GM12878 (cell line): ENCODE data around the gene PGC. TPM values are rescaled to one million over a fixed set of nuclear protein-coding genes. Genes with fewer than 3 reads are reported as not detected.

Experiments used
- ATAC-seq: fragments of 200-7000 bp; cut with Tn5 transposase; 3 replicates; pipeline ENCODE4 v1.9.1; 2020; ENCODE audit warnings: mild to moderate bottlenecking, moderate library complexity
- BruUV-seq: library from RNA; stranded (reverse); fragments of 400-500 nt; replicated peaks from 2 replicates; lab custom pipeline; 2021; lab: Mats Ljungman, UMichigan
- CTCF ChIA-PET: fragments of 300-600 bp; sonication (Branson Sonifier 250); formaldehyde crosslinking; extraction: SDS; loops from one replicate; lab custom pipeline; 2021; ENCODE audit warnings: inconsistent platforms; lab: Yijun Ruan, JAX
- POLR2A ChIA-PET: fragments of 350-600 bp; formaldehyde crosslinking; extraction: SDS; loops from one replicate; lab custom pipeline; 2021; ENCODE audit warnings: inconsistent platforms; lab: Charles Lee
- RAD21 ChIA-PET: fragments of 300-600 bp; sonication (Branson Sonifier 250); formaldehyde crosslinking; loops from one replicate; lab custom pipeline; 2023; ENCODE audit warnings: antibody characterized with exemption; ENCODE audit not compliant: unreplicated experiment; lab: Charles Lee
- SMC1A ChIA-PET: fragments of 300-600 bp; sonication (Branson Sonifier 250); formaldehyde crosslinking; loops from one replicate; lab custom pipeline; 2023; ENCODE audit not compliant: unreplicated experiment, uncharacterized antibody; lab: Charles Lee
- DNase-seq: peaks from one replicate; pipeline ENCODE4 v3.0.0-alpha.2; 2011; ENCODE audit warnings: low read depth, low spot score
- FAIRE-seq: peaks from 3 replicates; lab custom pipeline; 2011; peaks lifted over from hg19 to GRCh38; lab: Jason Lieb, UNC
- H2AFZ ChIP-seq: 2 replicates; pipeline ENCODE4 v1.6.0; 2011; ENCODE audit warnings: low read depth, low read length, control low read depth; ENCODE audit not compliant: control insufficient read depth
- H3K27ac ChIP-seq: 2 replicates; pipeline ENCODE4 v1.5.1; 2011; ENCODE audit warnings: control low read depth; ENCODE audit not compliant: control insufficient read depth, insufficient read depth
- H3K27me3 ChIP-seq, 2 experiments: replicated peaks in 1 of 2; 2 replicates each; pipeline versions ENCODE4 v1.6.0 to v1.6.1; 2011; ENCODE audit warnings: low read length in 1 of 2; ENCODE audit not compliant: control insufficient read depth in 2 of 2, insufficient read depth in 2 of 2
- H3K36me3 ChIP-seq, 2 experiments: 2 replicates each; pipeline ENCODE4 v1.5.1; 2011; ENCODE audit warnings: low read length in 1 of 2; ENCODE audit not compliant: control insufficient read depth in 2 of 2, insufficient read depth in 2 of 2
- H3K4me1 ChIP-seq: 2 replicates; pipeline ENCODE4 v1.6.1; 2011; ENCODE audit warnings: mild to moderate bottlenecking, low read length, moderate library complexity, mixed read lengths; ENCODE audit not compliant: control insufficient read depth, insufficient read depth
- H3K4me2 ChIP-seq: 2 replicates; pipeline ENCODE4 v1.6.0; 2011; ENCODE audit warnings: control low read depth; ENCODE audit not compliant: control insufficient read depth, insufficient read depth
- H3K4me3 ChIP-seq: fragments of 200-600 bp; sonication (generic); 2 replicates; pipeline ENCODE4 v1.5.1; 2016
- H3K79me2 ChIP-seq: 2 replicates; pipeline ENCODE4 v1.6.0; 2011; ENCODE audit warnings: low read length; ENCODE audit not compliant: control insufficient read depth, insufficient read depth
- H3K9ac ChIP-seq: 2 replicates; pipeline ENCODE4 v1.8.0; 2011; ENCODE audit warnings: low read length, control low read depth, mixed read lengths; ENCODE audit not compliant: control insufficient read depth, insufficient read depth
- H3K9me3 ChIP-seq: replicated peaks from 3 replicates; pipeline ENCODE4 v1.5.1; 2011; ENCODE audit warnings: mild to moderate bottlenecking, low read length; ENCODE audit not compliant: control insufficient read depth, insufficient read depth
- H4K20me1 ChIP-seq: 2 replicates; pipeline ENCODE4 v1.6.0; 2011; ENCODE audit not compliant: control insufficient read depth, insufficient read depth
- POLR2A ChIP-seq: IDR thresholded peaks from 2 replicates; pipeline ENCODE4 v1.6.1; 2011; ENCODE audit warnings: low read depth, mild to moderate bottlenecking, low read length
- YBX1 ChIP-seq: fragments of 450-650 bp; IDR thresholded peaks from 2 replicates; pipeline ENCODE4 v1.6.1; 2016; ENCODE audit warnings: antibody characterized with exemption
- ZNF687 ChIP-seq: fragments of 450-650 bp; IDR thresholded peaks from 2 replicates; pipeline ENCODE4 v1.6.1; 2017; ENCODE audit warnings: mild to moderate bottlenecking, moderate library complexity
- WGBS: methylation state at CpG from one replicate; pipeline ENCODE4 v1.1.6; 2016; ENCODE audit warnings: low lambda C conversion rate; ENCODE audit not compliant: insufficient replicate concordance, insufficient coverage; ENCODE audit errors: missing lambda C conversion rate; 5-methylcytosine and 5-hydroxymethylcytosine counted together
- in situ Hi-C: fragments of 300-500 bp; cut with MboI; formaldehyde crosslinking; loops from 9 replicates; pipeline ENCODE4 v1.14.3; 2018; ENCODE audit warnings: mixed read lengths
- intact Hi-C: fragments of 100-400 bp; cut with micrococcal nuclease; formaldehyde crosslinking; loops from one replicate; pipeline ENCODE4 v1.14.2; 2022; ENCODE audit not compliant: unreplicated experiment
- polyA plus RNA-seq, 11 experiments: library from polyadenylated mRNA; depleted of rRNA in 4 of 11; unstranded in 6 of 11; stranded (reverse) in 5 of 11; fragments of >200 nt; fragmentation: Nextera tagmentation in 4 of 11; fragmentation: Illumina TruSeq in 1 of 11; extraction: Ambion mirVana in 4 of 11; extraction: Trizol in 1 of 11; gene quantifications; 1 replicate in 1 of 11; 2 replicates in 10 of 11; pipeline versions ENCODE4 v1.2.1 to v1.2.3, GENCODE V29; 2011 to 2016; ENCODE audit warnings: inconsistent platforms in 2 of 11, missing spikeins in 2 of 11, low read depth in 1 of 11
- total RNA-seq, 4 experiments: library from RNA; depleted of rRNA in 3 of 4; stranded (reverse); fragments of >200 nt in 3 of 4; fragmentation: Illumina TruSeq in 1 of 4; extraction: Trizol in 1 of 4; gene quantifications; 2 replicates each; pipeline versions ENCODE4 v1.2.1 to v1.2.3, GENCODE V29; 2013 to 2021

The PGC gene
- total and polyA plus RNA-seq, 10 of the 15 experiments (the other 5 are each of a cell fraction or from before 2014, with no cell fraction given), result 0.26 TPM; not detected in 9

- H2AFZ ChIP-seq, result no peak overlapping the region
- H3K9ac ChIP-seq, result peak overlapping the region; percentile 91
- POLR2A ChIA-PET, result interaction anchor here (2.9 to 13.0 kb wide), 3 partner anchors 11 to 387 kb away, joined by 13 to 293 read pairs (median 210); partner anchors contain the start of gene TFEB
- no peak for TF ChIP-seq YBX1
- TF ChIP-seq POLR2A, result peak; percentile 31
- 0 out of 2 replicates have a peak, but pooled peaks have one; percentile 4 for TF ChIP-seq ZNF687
- TF ChIP-seq, all 136 proteins: peak for 2
- H3K36me3 ChIP-seq, result peaks cover 2 to 10% of the 10 kb centered on the region in 2 experiments; a peak in 3 of 4 replicates
- peaks cover 100% of the 10 kb centered on the region for H3K79me2 ChIP-seq
- CTCF ChIA-PET, result interaction anchor here (2.1 to 6.9 kb wide), 3 partner anchors 12 to 15 kb away, joined by 19 to 84 read pairs (median 43); partner anchors contain the start of gene TFEB
- H3K4me2 ChIP-seq, result peak overlapping the region; percentile 99
- H3K27ac ChIP-seq, result peak overlapping the region; percentile 97
- intact Hi-C loops, result no loop called here
- ATAC-seq (no peak), DNase-seq (no peak), FAIRE-seq (no peak)
- H3K27me3 ChIP-seq, result no peaks in the 10 kb centered on the region
- peaks cover 79% of the 10 kb centered on the region for H3K4me1 ChIP-seq
- peak overlapping the region; percentile 64 for H3K4me3 ChIP-seq
- SMC1A ChIA-PET, result interaction anchor here (0.9 to 7.7 kb wide), 4 partner anchors 10 to 181 kb away, joined by 3 to 151 read pairs (median 52); no protein-coding TSS in a partner anchor
- RAD21 ChIA-PET, result interaction anchor here (1.2 to 14.4 kb wide), 6 partner anchors 10 to 387 kb away, joined by 3 to 300 read pairs (median 4); partner anchors contain the start of genes BYSL and MED20
- WGBS, result 5% methylated on average over 2 of the region's 2 CpGs
- H4K20me1 ChIP-seq, result peaks cover 2% of the 10 kb centered on the region; the same call in 1 of the 2 replicates
- in situ Hi-C loops, result no loop called here
- H3K9me3 ChIP-seq, result no peaks in the 10 kb centered on the region
- BruUV-seq, result no TSS peak
These were observed 26.4 kb downstream of the PGC start for GRCh38 chr6:41720783-41721182.
